SK-N-SH treated with all-trans-retinoic acid at 6 μM for 48 hours (cell line): ENCODE data around the gene ZNF148.

ENCODE experiments used
- ATAC-seq: fragments of 200-7000 bp; cut with Tn5 transposase; 3 replicates; pipeline ENCODE4 v1.9.1; 2020; ENCODE audit warnings: mild to moderate bottlenecking, moderate library complexity
- ARNTL ChIP-seq: fragments of 450-650 bp; formaldehyde crosslinking; IDR thresholded peaks from 2 replicates; pipeline ENCODE4 v1.5.0; 2020; ENCODE audit warnings: low read depth, mild to moderate bottlenecking, moderate library complexity, borderline replicate concordance
- BACH2 ChIP-seq: fragments of 250-450 bp; sonication (Bioruptor Pico); IDR thresholded peaks from 2 replicates; pipeline ENCODE4 v1.9.0; 2021; ENCODE audit warnings: mild to moderate bottlenecking, borderline replicate concordance
- CREB5 ChIP-seq: fragments of 250-450 bp; sonication (Bioruptor Pico); IDR thresholded peaks from 2 replicates; pipeline ENCODE4 v1.5.1; 2020; ENCODE audit warnings: low read depth, mild to moderate bottlenecking, moderate library complexity
- CSRNP3 ChIP-seq: fragments of 250-450 bp; sonication (Bioruptor Pico); IDR thresholded peaks from 2 replicates; pipeline ENCODE4 v1.5.1; 2021; ENCODE audit warnings: mild to moderate bottlenecking, moderate library complexity
- GLIS3 ChIP-seq: fragments of 250-450 bp; sonication (Bioruptor Pico); IDR thresholded peaks from 2 replicates; pipeline ENCODE4 v1.5.0; 2020; ENCODE audit warnings: mild to moderate bottlenecking, moderate library complexity
- OSR1 ChIP-seq: fragments of 250-450 bp; sonication (Bioruptor Pico); IDR thresholded peaks from 2 replicates; pipeline ENCODE4 v1.8.0; 2022; ENCODE audit warnings: moderate library complexity, mild to moderate bottlenecking, inconsistent platforms
- PATZ1 ChIP-seq: fragments of 250-450 bp; sonication (Bioruptor Pico); IDR thresholded peaks from 2 replicates; pipeline ENCODE4 v1.8.0; 2020; ENCODE audit warnings: mild to moderate bottlenecking, moderate library complexity, borderline replicate concordance
- POU6F1 ChIP-seq: fragments of 250-450 bp; sonication (Bioruptor Pico); IDR thresholded peaks from 2 replicates; pipeline ENCODE4 v1.8.0; 2021; ENCODE audit warnings: low read depth, mild to moderate bottlenecking, moderate library complexity, borderline replicate concordance
- PPARA ChIP-seq: fragments of 250-450 bp; sonication (Bioruptor Pico); IDR thresholded peaks from 2 replicates; pipeline ENCODE4 v1.5.0; 2020; ENCODE audit warnings: mild to moderate bottlenecking, borderline replicate concordance
- RARB ChIP-seq: fragments of 250-450 bp; sonication (Bioruptor Pico); IDR thresholded peaks from 2 replicates; pipeline ENCODE4 v1.8.0; 2021; ENCODE audit warnings: mild to moderate bottlenecking, moderate library complexity
- SNAI2 ChIP-seq: fragments of 250-450 bp; sonication (Bioruptor Pico); IDR thresholded peaks from 2 replicates; pipeline ENCODE4 v1.5.0; 2020; ENCODE audit warnings: mild to moderate bottlenecking, moderate library complexity
- TOX ChIP-seq: fragments of 250-450 bp; sonication (Bioruptor Pico); IDR thresholded peaks from 2 replicates; pipeline ENCODE4 v1.8.0; 2021; ENCODE audit warnings: mild to moderate bottlenecking, moderate library complexity, borderline replicate concordance
- TSHZ2 ChIP-seq: fragments of 250-450 bp; sonication (Bioruptor Pico); IDR thresholded peaks from 2 replicates; pipeline ENCODE4 v1.5.0; 2020; ENCODE audit warnings: mild to moderate bottlenecking, moderate library complexity
- ZC3H10 ChIP-seq: fragments of 250-450 bp; sonication (Bioruptor Pico); IDR thresholded peaks from 2 replicates; pipeline ENCODE4 v1.5.1; 2021; ENCODE audit warnings: mild to moderate bottlenecking, moderate library complexity
- ZFP30 ChIP-seq: fragments of 450-650 bp; formaldehyde crosslinking; IDR thresholded peaks from 2 replicates; pipeline ENCODE4 v1.5.0; 2022; ENCODE audit warnings: mild to moderate bottlenecking, moderate library complexity
- ZNF565 ChIP-seq: fragments of 450-650 bp; formaldehyde crosslinking; conservative IDR thresholded peaks from 2 replicates; pipeline ENCODE4 v1.5.0; 2020; ENCODE audit warnings: low read depth, mild to moderate bottlenecking, moderate library complexity
- ZNF8 ChIP-seq: fragments of 450-650 bp; formaldehyde crosslinking; IDR thresholded peaks from 2 replicates; pipeline ENCODE4 v1.5.0; 2020; ENCODE audit warnings: mild to moderate bottlenecking, moderate library complexity

The ZNF148 gene

GRCh38 chr3:125280668-125281361 lies 94.3 kb downstream of the ZNF148 start:
- no peak for TF ChIP-seq PATZ1 (CRISPR knock-in tag)
- no peak for TF ChIP-seq SNAI2 (CRISPR knock-in tag)
- no peak for TF ChIP-seq ZC3H10 (CRISPR knock-in tag)
- TF ChIP-seq ZNF565 (CRISPR knock-in tag), result no peak
- TF ChIP-seq, all 23 proteins: peak for 0
- no peak for ATAC-seq

GRCh38 chr3:125278155-125278554 lies 97.0 kb downstream of the ZNF148 start:
- no peak for ATAC-seq
- TF ChIP-seq ZNF8 (CRISPR knock-in tag) (no peak), GLIS3 (CRISPR knock-in tag) (no peak), ARNTL (CRISPR knock-in tag) (no peak), POU6F1 (CRISPR knock-in tag) (no peak), SNAI2 (CRISPR knock-in tag) (no peak), OSR1 (CRISPR knock-in tag) (no peak), CREB5 (no peak), BACH2 (CRISPR knock-in tag) (no peak), ZNF565 (CRISPR knock-in tag) (no peak), ZFP30 (CRISPR knock-in tag) (no peak), ZC3H10 (CRISPR knock-in tag) (no peak), PATZ1 (CRISPR knock-in tag) (no peak), RARB (CRISPR knock-in tag) (no peak), PPARA (no peak)

- TF ChIP-seq SNAI2 (CRISPR knock-in tag), result no peak
- TF ChIP-seq OSR1 (CRISPR knock-in tag), result no peak
- TF ChIP-seq CREB5, result no peak
- no peak for TF ChIP-seq TOX (CRISPR knock-in tag)
Observed at GRCh38 chr3:125271127-125271526, 104.0 kb downstream of the ZNF148 start.

GRCh38 chr3:125267460-125267859 lies 107.7 kb downstream of the ZNF148 start:
- TF ChIP-seq POU6F1 (CRISPR knock-in tag) (no peak), ARNTL (CRISPR knock-in tag) (no peak), PPARA (no peak), CREB5 (no peak), CSRNP3 (CRISPR knock-in tag) (no peak), TSHZ2 (no peak)
- no peak for ATAC-seq

More at GRCh38 chr3:125271127-125271526, 104.0 kb downstream of the ZNF148 start:
- no peak for ATAC-seq
